ENCODE data around the gene CXCL8.

DNA sequence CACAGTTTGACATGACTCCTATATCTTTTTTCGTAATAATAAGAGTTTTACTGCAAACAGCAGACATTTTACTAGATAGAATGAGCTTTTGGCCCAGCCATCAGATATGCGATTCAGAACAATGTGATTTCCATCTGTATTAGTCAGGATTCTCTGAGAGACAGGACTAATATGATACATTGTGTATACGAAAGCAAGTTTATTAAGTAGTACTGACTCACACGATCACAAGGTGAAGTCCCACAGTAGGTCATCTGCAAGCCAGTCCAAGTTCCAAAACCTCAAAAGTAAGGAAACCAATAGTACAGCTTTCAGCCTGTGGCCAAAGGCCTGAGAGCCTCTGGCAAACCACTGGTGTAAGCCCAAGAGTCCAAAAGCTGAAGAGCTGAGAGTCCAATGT, 24.1 kb downstream of the CXCL8 start:
- no peak for TF ChIP-seq EZH2 (IDR thresholded peaks at IDR 0.05; ENCODE audit: borderline replicate concordance, low read length)
- TF ChIP-seq, protein P1, sequence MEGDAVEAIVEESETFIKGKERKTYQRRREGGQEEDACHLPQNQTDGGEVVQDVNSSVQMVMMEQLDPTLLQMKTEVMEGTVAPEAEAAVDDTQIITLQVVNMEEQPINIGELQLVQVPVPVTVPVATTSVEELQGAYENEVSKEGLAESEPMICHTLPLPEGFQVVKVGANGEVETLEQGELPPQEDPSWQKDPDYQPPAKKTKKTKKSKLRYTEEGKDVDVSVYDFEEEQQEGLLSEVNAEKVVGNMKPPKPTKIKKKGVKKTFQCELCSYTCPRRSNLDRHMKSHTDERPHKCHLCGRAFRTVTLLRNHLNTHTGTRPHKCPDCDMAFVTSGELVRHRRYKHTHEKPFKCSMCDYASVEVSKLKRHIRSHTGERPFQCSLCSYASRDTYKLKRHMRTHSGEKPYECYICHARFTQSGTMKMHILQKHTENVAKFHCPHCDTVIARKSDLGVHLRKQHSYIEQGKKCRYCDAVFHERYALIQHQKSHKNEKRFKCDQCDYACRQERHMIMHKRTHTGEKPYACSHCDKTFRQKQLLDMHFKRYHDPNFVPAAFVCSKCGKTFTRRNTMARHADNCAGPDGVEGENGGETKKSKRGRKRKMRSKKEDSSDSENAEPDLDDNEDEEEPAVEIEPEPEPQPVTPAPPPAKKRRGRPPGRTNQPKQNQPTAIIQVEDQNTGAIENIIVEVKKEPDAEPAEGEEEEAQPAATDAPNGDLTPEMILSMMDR (IDR thresholded peaks at IDR 0.05; ENCODE audit: low read length), result no peak
